ENCODE data around the gene GAREM1. TPM values are rescaled to one million over a fixed set of nuclear protein-coding genes. Genes with fewer than 3 reads are reported as not detected.

GAREM1 gene
- total RNA-seq, 1 donor from 2014 or later = 5.1 TPM

- no peak overlapping the region for H3K4me3 Mint-ChIP-seq
- H3K9ac ChIP-seq = no peak overlapping the region
- no peak overlapping the region for H3K27ac ChIP-seq
These were observed 45.2 kb downstream of the GAREM1 start for GRCh38 chr18:32425466-32425865.

GRCh38 chr18:32424696-32425095 is 46.0 kb downstream of the GAREM1 start:
- Mint-ChIP-seq H3K4me1 (peaks cover 20% of the 10 kb centered on the region), H3K27me3 (ENCODE audit: insufficient read depth, low read depth) (no peaks in the 10 kb centered on the region), H3K9me3 (peaks cover 3% of the 10 kb centered on the region), H3K27ac (no peak overlapping the region), H3K36me3 (peaks cover 2% of the 10 kb centered on the region), H3K4me3 (no peak overlapping the region)
- H3K27ac ChIP-seq = no peak overlapping the region
- H3K4me1 ChIP-seq = peaks cover 8% of the 10 kb centered on the region
- H3K4me3 ChIP-seq = no peak overlapping the region
- no peak for TF ChIP-seq EZH2 (IDR thresholded peaks at IDR 0.05)
- no peak for TF ChIP-seq EZH2phosphoT487 (IDR thresholded peaks at IDR 0.05)
- TF ChIP-seq CTCF (IDR thresholded peaks at IDR 0.05) = no peak
- H4K20me1 ChIP-seq (ENCODE audit: low read depth) = no peaks in the 10 kb centered on the region
- H3K79me2 ChIP-seq (ENCODE audit: low read depth) = peaks cover 4% of the 10 kb centered on the region
- no peak for DNase-seq (ENCODE audit: low spot score)
- H3K36me3 ChIP-seq = no peaks in the 10 kb centered on the region
- H2AFZ ChIP-seq (replicated peaks) = no peak overlapping the region
- H3F3A ChIP-seq (ENCODE audit: low read depth) = no peaks in the 10 kb centered on the region
- no peaks in the 10 kb centered on the region for H3K27me3 ChIP-seq
- H3K9me3 ChIP-seq (ENCODE audit: low read depth) = no peaks in the 10 kb centered on the region
- H3K9ac ChIP-seq = no peak overlapping the region
- no peak overlapping the region for H3K4me2 ChIP-seq

More at GRCh38 chr18:32425466-32425865, 45.2 kb downstream of the GAREM1 start:
- Mint-ChIP-seq H3K9me3 (peaks cover 6% of the 10 kb centered on the region), H3K4me1 (peaks cover 27% of the 10 kb centered on the region), H3K27me3 (ENCODE audit: insufficient read depth, low read depth) (no peaks in the 10 kb centered on the region), H3K27ac (no peak overlapping the region), H3K36me3 (peaks cover 4% of the 10 kb centered on the region)
- Histone ChIP-seq H3F3A (ENCODE audit: low read depth) (no peaks in the 10 kb centered on the region), H3K4me1 (peaks cover 8% of the 10 kb centered on the region), H3K4me3 (no peak overlapping the region), H4K20me1 (ENCODE audit: low read depth) (no peaks in the 10 kb centered on the region), H3K36me3 (no peaks in the 10 kb centered on the region), H3K79me2 (ENCODE audit: low read depth) (peaks cover 4% of the 10 kb centered on the region), H2AFZ (replicated peaks) (no peak overlapping the region), H3K9me3 (ENCODE audit: low read depth) (no peaks in the 10 kb centered on the region), H3K27me3 (no peaks in the 10 kb centered on the region), H3K4me2 (no peak overlapping the region)
- DNase-seq (ENCODE audit: low spot score) = no peak
- TF ChIP-seq EZH2 (IDR thresholded peaks at IDR 0.05) (no peak), CTCF (IDR thresholded peaks at IDR 0.05) (no peak), EZH2phosphoT487 (IDR thresholded peaks at IDR 0.05) (no peak)

- H4K20me1 ChIP-seq (ENCODE audit: low read depth) = no peaks in the 10 kb centered on the region
- H3K9me3 ChIP-seq (ENCODE audit: low read depth) = no peaks in the 10 kb centered on the region
- peaks cover 6% of the 10 kb centered on the region for H3K4me1 Mint-ChIP-seq
- no peaks in the 10 kb centered on the region for H3F3A ChIP-seq (ENCODE audit: low read depth)
- H3K36me3 Mint-ChIP-seq = peaks cover 2% of the 10 kb centered on the region
- no peaks in the 10 kb centered on the region for H3K27me3 Mint-ChIP-seq (ENCODE audit: insufficient read depth, low read depth)
- no peak for DNase-seq (ENCODE audit: low spot score)
- H3K27ac Mint-ChIP-seq = no peak overlapping the region
- no peak overlapping the region for H3K9ac ChIP-seq
- no peak overlapping the region for H3K27ac ChIP-seq
- peaks cover 4% of the 10 kb centered on the region for H3K79me2 ChIP-seq (ENCODE audit: low read depth)
- H3K36me3 ChIP-seq = no peaks in the 10 kb centered on the region
- H3K4me2 ChIP-seq = no peak overlapping the region
- peaks cover 3% of the 10 kb centered on the region for H3K9me3 Mint-ChIP-seq
- H3K27me3 ChIP-seq = no peaks in the 10 kb centered on the region
- no peak for TF ChIP-seq EZH2 (IDR thresholded peaks at IDR 0.05)
- TF ChIP-seq CTCF (IDR thresholded peaks at IDR 0.05) = no peak
- H3K4me3 Mint-ChIP-seq = no peak overlapping the region
- no peak overlapping the region for H3K4me3 ChIP-seq
- H3K4me1 ChIP-seq = peaks cover 14% of the 10 kb centered on the region
- H2AFZ ChIP-seq (replicated peaks) = no peak overlapping the region
These were observed 47.5 kb downstream of the GAREM1 start for GRCh38 chr18:32422978-32423740.

All from neural progenitor cell (in vitro differentiated cells).